ENCODE results near the gene MMP25. TPM values are rescaled to one million over a fixed set of nuclear protein-coding genes. Genes with fewer than 3 reads are reported as not detected.

The MMP25 gene
- total and polyA plus RNA-seq, 11 donors: 0.32 to 3.0 (median 0.93) TPM

DNA sequence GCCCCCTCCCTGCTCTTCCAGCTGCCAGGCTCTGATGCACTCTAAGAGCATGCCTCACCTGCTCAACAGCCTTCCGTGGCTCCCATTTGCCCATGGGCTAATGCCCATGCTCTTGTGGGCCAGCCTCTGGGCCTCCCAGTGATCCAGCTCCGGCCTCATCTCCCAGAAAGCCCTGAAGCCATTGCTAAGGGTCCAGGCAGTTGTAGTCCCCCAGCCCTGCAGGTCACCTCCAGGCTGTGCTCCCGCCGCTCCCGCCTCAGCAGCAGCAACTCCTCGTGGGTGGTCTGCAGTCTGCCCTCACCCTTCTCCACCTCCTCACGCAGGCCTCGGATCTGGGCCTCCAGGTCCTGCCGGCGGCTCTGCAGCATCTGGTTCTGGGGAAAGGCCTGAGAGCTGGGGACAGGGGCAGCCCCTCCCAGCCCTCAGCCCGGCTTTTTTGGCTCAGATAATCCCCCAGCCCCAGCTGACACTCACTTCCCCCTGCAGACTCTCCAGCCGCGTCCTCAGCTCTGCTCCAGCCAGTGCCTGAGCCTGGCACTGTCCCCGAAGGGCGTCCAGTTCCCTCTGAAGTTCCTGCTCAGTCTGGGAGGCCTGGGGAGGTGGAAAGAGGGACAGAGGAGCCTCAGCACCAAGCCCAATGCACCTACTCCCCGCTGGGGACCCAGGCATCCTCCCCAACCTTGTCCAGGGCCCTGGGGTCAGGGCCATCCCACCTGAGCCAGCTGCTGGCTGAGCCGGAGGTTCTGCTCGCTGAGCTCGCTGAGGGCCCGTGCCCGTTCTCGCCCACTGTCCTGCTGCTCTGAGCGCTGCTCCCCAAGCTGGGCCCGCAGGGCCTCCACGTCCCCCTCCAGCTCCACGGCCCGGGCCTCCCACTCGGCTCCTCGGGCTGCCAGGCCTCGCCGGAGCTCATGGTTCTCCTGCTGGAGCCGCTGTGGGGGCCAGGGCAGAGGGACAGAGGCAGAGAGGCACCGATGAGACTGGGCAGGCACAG, 15.8 kb upstream of the MMP25 start:
- ATAC-seq (no peak), DNase-seq (no peak)
- peaks cover 0 to 20% (median 18%) of the 10 kb centered on the region in 9 donors for H3K36me3 ChIP-seq
- WGBS, 4 donors: 80 to 85% (median 82%) methylated on average over 21 to 33 of the region's 33 CpGs
- no peak overlapping the region for H3K27ac ChIP-seq
- intact Hi-C loops (cut with DNase I): loop anchor here in 1 of 10 donors (5.0 kb wide), 1 partner anchor 137 kb away; no protein-coding TSS in a partner anchor
- H3K9me3 ChIP-seq: no peaks in the 10 kb centered on the region
- TF ChIP-seq, protein P1, sequence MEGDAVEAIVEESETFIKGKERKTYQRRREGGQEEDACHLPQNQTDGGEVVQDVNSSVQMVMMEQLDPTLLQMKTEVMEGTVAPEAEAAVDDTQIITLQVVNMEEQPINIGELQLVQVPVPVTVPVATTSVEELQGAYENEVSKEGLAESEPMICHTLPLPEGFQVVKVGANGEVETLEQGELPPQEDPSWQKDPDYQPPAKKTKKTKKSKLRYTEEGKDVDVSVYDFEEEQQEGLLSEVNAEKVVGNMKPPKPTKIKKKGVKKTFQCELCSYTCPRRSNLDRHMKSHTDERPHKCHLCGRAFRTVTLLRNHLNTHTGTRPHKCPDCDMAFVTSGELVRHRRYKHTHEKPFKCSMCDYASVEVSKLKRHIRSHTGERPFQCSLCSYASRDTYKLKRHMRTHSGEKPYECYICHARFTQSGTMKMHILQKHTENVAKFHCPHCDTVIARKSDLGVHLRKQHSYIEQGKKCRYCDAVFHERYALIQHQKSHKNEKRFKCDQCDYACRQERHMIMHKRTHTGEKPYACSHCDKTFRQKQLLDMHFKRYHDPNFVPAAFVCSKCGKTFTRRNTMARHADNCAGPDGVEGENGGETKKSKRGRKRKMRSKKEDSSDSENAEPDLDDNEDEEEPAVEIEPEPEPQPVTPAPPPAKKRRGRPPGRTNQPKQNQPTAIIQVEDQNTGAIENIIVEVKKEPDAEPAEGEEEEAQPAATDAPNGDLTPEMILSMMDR (IDR thresholded peaks at IDR 0.05): no peak
- no peak for TF ChIP-seq POLR2A (IDR thresholded peaks at IDR 0.05)
- H3K4me3 ChIP-seq: no peak overlapping the region
- H3K4me1 ChIP-seq: peaks cover 0 to 33% (median 10%) of the 10 kb centered on the region in 12 donors
- H3K27me3 ChIP-seq: peaks cover 16 to 69% (median 45%) of the 10 kb centered on the region in 9 donors

- Histone ChIP-seq H3K27me3 (peaks cover 32 to 90% (median 66%) of the 10 kb centered on the region in 9 donors), H3K27ac (no peak overlapping the region), H3K4me1 (peaks cover 0 to 43% (median 12%) of the 10 kb centered on the region in 12 donors), H3K36me3 (no peaks in the 10 kb centered on the region), H3K4me3 (no peak overlapping the region), H3K9me3 (no peaks in the 10 kb centered on the region)
- no peak for ATAC-seq
- WGBS, 4 donors: 38 to 50% (median 43%) methylated on average over 7 of the region's 7 CpGs
- DNase-seq: no peak
- intact Hi-C loops (cut with DNase I): loop anchor here in 1 of 10 donors (5.0 kb wide), 1 partner anchor 135 kb away; no protein-coding TSS in a partner anchor
- no peak for TF ChIP-seq POLR2A (IDR thresholded peaks at IDR 0.05)
- TF ChIP-seq, protein P1 (IDR thresholded peaks at IDR 0.05): no peak
These were observed 13.7 kb upstream of the MMP25 start for GRCh38 chr16:3032624-3033023.

DNA sequence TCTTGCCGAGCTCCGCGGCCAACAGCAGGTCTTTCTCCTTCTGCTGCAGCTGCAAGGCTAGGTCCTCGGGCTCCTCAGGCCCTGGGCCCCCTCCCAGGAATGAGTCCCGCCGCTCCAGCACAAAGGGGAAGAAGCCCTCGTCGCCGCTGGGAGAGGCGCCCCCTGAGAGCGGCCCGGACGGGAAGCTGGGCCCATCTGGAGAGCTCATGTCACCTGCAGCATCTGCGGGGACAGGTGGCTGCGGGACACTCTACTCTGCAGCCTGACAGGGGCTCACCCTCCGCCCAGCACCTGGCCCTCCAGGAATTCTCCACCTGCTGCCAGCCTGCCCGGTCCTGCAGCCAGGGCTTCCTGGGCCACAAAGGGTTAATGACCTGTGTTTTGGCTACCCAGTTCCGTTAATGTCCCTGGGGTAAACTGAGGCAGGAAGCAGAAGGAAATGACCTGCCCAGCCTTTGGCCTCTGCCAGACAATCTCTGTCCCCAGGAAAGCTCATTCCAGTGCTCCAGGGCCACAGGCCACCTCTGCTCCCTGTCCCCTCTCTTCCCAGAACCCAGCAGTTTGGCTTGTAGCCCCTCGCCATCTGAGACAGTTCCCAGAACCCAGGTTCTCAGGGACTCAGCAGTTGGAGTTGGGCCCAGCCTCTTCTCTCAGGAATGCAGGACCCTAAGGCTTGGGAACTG, 10.9 kb upstream of the MMP25 start:
- DNase-seq (peak in 1 of 5 donors; percentile 26), ATAC-seq (no peak)
- Histone ChIP-seq H3K4me1 (peaks cover 0 to 19% (median 0%) of the 10 kb centered on the region in 12 donors), H3K36me3 (no peaks in the 10 kb centered on the region), H3K4me3 (no peak overlapping the region), H3K9me3 (no peaks in the 10 kb centered on the region), H3K27ac (no peak overlapping the region), H3K27me3 (peaks cover 31 to 99% (median 80%) of the 10 kb centered on the region in 9 donors)
- WGBS, 4 donors: 35 to 43% (median 39%) methylated on average over 14 to 19 of the region's 19 CpGs
- TF ChIP-seq, protein P1 (IDR thresholded peaks at IDR 0.05): no peak
- TF ChIP-seq POLR2A (IDR thresholded peaks at IDR 0.05): no peak
- intact Hi-C loops (cut with DNase I): no loop called here
